WTC11 (cell line): Measurements from ENCODE around the gene CACNA1E. TPM values are rescaled to one million over a fixed set of nuclear protein-coding genes. Genes with fewer than 3 reads are reported as not detected.

ENCODE experiments used
- ATAC-seq: fragments of 200-7000 bp; cut with Tn5 transposase; 2 replicates; pipeline ENCODE4 v1.10.0; 2021; ENCODE audit warnings: mild to moderate bottlenecking, moderate library complexity
- CTCF ChIA-PET: fragments of 300-600 bp; sonication (Branson Sonifier 250); formaldehyde crosslinking; loops from one replicate; lab custom pipeline; 2021; ENCODE audit warnings: antibody characterized with exemption; lab: Charles Lee
- POLR2A ChIA-PET: fragments of 350-600 bp; sonication (Branson Sonifier 250); formaldehyde crosslinking; loops from one replicate; lab custom pipeline; 2021; ENCODE audit warnings: antibody characterized with exemption; lab: Charles Lee
- DNase-seq: peaks from one replicate; pipeline ENCODE4 v3.0.0; 2021; ENCODE audit warnings: low spot score
- H3K27ac Mint-ChIP-seq: 2 replicates; pipeline ENCODE4 v1.8.0; 2021; ENCODE audit warnings: mixed read lengths
- H3K27me3 Mint-ChIP-seq: 2 replicates; pipeline ENCODE4 v1.8.0; 2021; ENCODE audit warnings: low read depth, mild to moderate bottlenecking, moderate library complexity, mixed read lengths
- H3K36me3 Mint-ChIP-seq: 2 replicates; pipeline ENCODE4 v1.8.0; 2021; ENCODE audit warnings: mixed read lengths
- H3K4me1 Mint-ChIP-seq: 2 replicates; pipeline ENCODE4 v1.8.0; 2022; ENCODE audit warnings: mixed read lengths
- H3K4me3 Mint-ChIP-seq: 2 replicates; pipeline ENCODE4 v1.8.0; 2021; ENCODE audit warnings: mild to moderate bottlenecking, moderate library complexity, mixed read lengths
- H3K9me3 Mint-ChIP-seq: 2 replicates; pipeline ENCODE4 v1.8.0; 2021; ENCODE audit warnings: mixed read lengths
- ATF1 ChIP-seq: sonication (generic); formaldehyde crosslinking; IDR thresholded peaks from 2 replicates; pipeline ENCODE4 v1.8.1; 2023; ENCODE audit warnings: mild to moderate bottlenecking, moderate library complexity, missing genetic modification reagents
- CREM ChIP-seq: sonication (generic); formaldehyde crosslinking; IDR thresholded peaks from 2 replicates; pipeline ENCODE4 v1.8.1; 2022; ENCODE audit warnings: mild to moderate bottlenecking, missing genetic modification reagents, moderate library complexity
- E2F4 ChIP-seq: sonication (generic); formaldehyde crosslinking; IDR thresholded peaks from 2 replicates; pipeline ENCODE4 v1.8.1; 2022; ENCODE audit warnings: low read depth, mild to moderate bottlenecking, moderate library complexity, missing genetic modification reagents, borderline replicate concordance
- EMX1 ChIP-seq: fragments of 250-450 bp; sonication (Bioruptor Pico); IDR thresholded peaks from 2 replicates; pipeline ENCODE4 v1.8.0; 2021; ENCODE audit warnings: mild to moderate bottlenecking
- HMGA2 ChIP-seq: fragments of 250-450 bp; sonication (Bioruptor Pico); IDR thresholded peaks from 2 replicates; pipeline ENCODE4 v1.4.0; 2021; ENCODE audit warnings: mild to moderate bottlenecking, moderate library complexity
- HMGXB4 ChIP-seq: sonication (generic); formaldehyde crosslinking; IDR thresholded peaks from 2 replicates; pipeline ENCODE4 v1.8.1; 2023; ENCODE audit warnings: mild to moderate bottlenecking, moderate library complexity, missing genetic modification reagents
- IRF2 ChIP-seq: sonication (generic); formaldehyde crosslinking; IDR thresholded peaks from 2 replicates; pipeline ENCODE4 v1.8.0; 2022; ENCODE audit warnings: low read depth, missing genetic modification reagents, borderline replicate concordance
- JUN ChIP-seq: sonication (generic); formaldehyde crosslinking; IDR thresholded peaks from 2 replicates; pipeline ENCODE4 v1.8.0; 2023; ENCODE audit warnings: mild to moderate bottlenecking, missing genetic modification reagents
- KAT7 ChIP-seq: sonication (generic); formaldehyde crosslinking; IDR thresholded peaks from 2 replicates; pipeline ENCODE4 v1.8.1; 2023; ENCODE audit warnings: missing genetic modification reagents, mild to moderate bottlenecking, borderline replicate concordance
- MXD4 ChIP-seq: fragments of 250-450 bp; sonication (Bioruptor Pico); IDR thresholded peaks from 2 replicates; pipeline ENCODE4 v1.8.0; 2021; ENCODE audit warnings: mild to moderate bottlenecking, moderate library complexity, borderline replicate concordance
- PRDM15 ChIP-seq: sonication (generic); formaldehyde crosslinking; IDR thresholded peaks from 2 replicates; pipeline ENCODE4 v1.8.0; 2022; ENCODE audit warnings: missing genetic modification reagents
- PREB ChIP-seq: sonication (generic); formaldehyde crosslinking; IDR thresholded peaks from 2 replicates; pipeline ENCODE4 v1.8.1; 2022; ENCODE audit warnings: mild to moderate bottlenecking, missing genetic modification reagents, moderate library complexity, borderline replicate concordance
- RELA ChIP-seq: sonication (generic); formaldehyde crosslinking; IDR thresholded peaks from 2 replicates; pipeline ENCODE4 v1.8.1; 2022; ENCODE audit warnings: missing genetic modification reagents, mild to moderate bottlenecking, borderline replicate concordance
- RORB ChIP-seq: fragments of 250-450 bp; sonication (Bioruptor Pico); IDR thresholded peaks from 2 replicates; pipeline ENCODE4 v1.9.0; 2021; ENCODE audit warnings: mild to moderate bottlenecking
- SOX15 ChIP-seq: fragments of 250-450 bp; sonication (Bioruptor Pico); IDR thresholded peaks from 2 replicates; pipeline ENCODE4 v1.9.0; 2021; ENCODE audit warnings: mild to moderate bottlenecking
- TCF7 ChIP-seq: sonication (generic); formaldehyde crosslinking; IDR thresholded peaks from 2 replicates; pipeline ENCODE4 v1.8.0; 2022; ENCODE audit warnings: mild to moderate bottlenecking, low read depth, missing genetic modification reagents, moderate library complexity
- TEAD4 ChIP-seq: sonication (generic); formaldehyde crosslinking; IDR thresholded peaks from 2 replicates; pipeline ENCODE4 v1.8.0; 2022; ENCODE audit warnings: mild to moderate bottlenecking, missing genetic modification reagents
- TP53 ChIP-seq: sonication (generic); formaldehyde crosslinking; IDR thresholded peaks from 2 replicates; pipeline ENCODE4 v1.8.1; 2023; ENCODE audit warnings: mild to moderate bottlenecking, missing genetic modification reagents
- ZMAT4 ChIP-seq: fragments of 250-450 bp; sonication (Bioruptor Pico); IDR thresholded peaks from 2 replicates; pipeline ENCODE4 v1.9.0; 2021; ENCODE audit warnings: mild to moderate bottlenecking
- ZNF219 ChIP-seq: sonication (generic); formaldehyde crosslinking; IDR thresholded peaks from 2 replicates; pipeline ENCODE4 v1.8.0; 2023; ENCODE audit warnings: missing genetic modification reagents, mild to moderate bottlenecking, borderline replicate concordance
- ZNF671 ChIP-seq: fragments of 250-450 bp; sonication (Bioruptor Pico); IDR thresholded peaks from 2 replicates; pipeline ENCODE4 v1.8.0; 2021; ENCODE audit warnings: mild to moderate bottlenecking
- total RNA-seq: library from RNA; stranded (reverse); gene quantifications from 3 replicates; pipeline ENCODE4 v1.2.3, GENCODE V29; 2021

CACNA1E gene
- total RNA-seq, 1 experiment from 2014 or later: 0.63 TPM

- ChIA-PET POLR2A (no interaction called here), CTCF (no interaction called here)
- TF ChIP-seq CREM (CRISPR knock-in tag) (no peak), KAT7 (no peak), EMX1 (no peak), HMGA2 (CRISPR knock-in tag) (no peak), MXD4 (no peak), E2F4 (no peak), ZNF671 (CRISPR knock-in tag) (no peak), PREB (CRISPR knock-in tag) (no peak), ZMAT4 (CRISPR knock-in tag) (no peak), JUN (CRISPR knock-in tag) (no peak), RORB (CRISPR knock-in tag) (no peak), RELA (CRISPR knock-in tag) (no peak), IRF2 (CRISPR knock-in tag) (no peak)
- no peaks in the 10 kb centered on the region for H3K36me3 Mint-ChIP-seq
- no peaks in the 10 kb centered on the region for H3K9me3 Mint-ChIP-seq
- H3K27me3 Mint-ChIP-seq: peaks cover 56% of the 10 kb centered on the region
- ATAC-seq: no peak
- DNase-seq: no peak
- no peak overlapping the region for H3K27ac Mint-ChIP-seq
- peaks cover 24% of the 10 kb centered on the region for H3K4me1 Mint-ChIP-seq
- H3K4me3 Mint-ChIP-seq: no peak overlapping the region
Measured at GRCh38 chr1:181488866-181489265, 5.5 kb downstream of the CACNA1E start.

GRCh38 chr1:181490276-181490675 is 7.0 kb downstream of the CACNA1E start:
- no peak for ATAC-seq
- ChIA-PET CTCF (interaction anchor here (1.0 to 1.4 kb wide), 2 partner anchors 11 to 14 kb away, joined by 3 to 5 read pairs; no protein-coding TSS in a partner anchor), POLR2A (interaction anchor here (0.7 kb wide), 1 partner anchor 295 kb away, joined by 6 read pairs; no protein-coding TSS in a partner anchor)
- no peak overlapping the region for H3K27ac Mint-ChIP-seq
- H3K4me1 Mint-ChIP-seq: peaks cover 17% of the 10 kb centered on the region
- peaks cover 42% of the 10 kb centered on the region for H3K27me3 Mint-ChIP-seq
- TF ChIP-seq ZNF219 (CRISPR knock-in tag) (no peak), EMX1 (no peak), SOX15 (no peak), HMGXB4 (CRISPR knock-in tag) (no peak), TEAD4 (CRISPR knock-in tag) (no peak), ATF1 (CRISPR knock-in tag) (no peak)
- TF ChIP-seq, all 79 proteins: peak for 0
- no peaks in the 10 kb centered on the region for H3K9me3 Mint-ChIP-seq
- no peaks in the 10 kb centered on the region for H3K36me3 Mint-ChIP-seq
- H3K4me3 Mint-ChIP-seq: no peak overlapping the region
- DNase-seq: no peak

GRCh38 chr1:181490740-181491712 is 7.7 kb downstream of the CACNA1E start:
- ChIA-PET POLR2A (interaction anchor here (0.7 kb wide), 1 partner anchor 294 kb away, joined by 6 read pairs; no protein-coding TSS in a partner anchor), CTCF (interaction anchor here (1.4 kb wide), 1 partner anchor 12 kb away, joined by 5 read pairs; no protein-coding TSS in a partner anchor)
- peaks cover 34% of the 10 kb centered on the region for H3K27me3 Mint-ChIP-seq
- no peaks in the 10 kb centered on the region for H3K36me3 Mint-ChIP-seq
- H3K27ac Mint-ChIP-seq: no peak overlapping the region
- ATAC-seq (no peak), DNase-seq (no peak)
- no peak overlapping the region for H3K4me3 Mint-ChIP-seq
- H3K9me3 Mint-ChIP-seq: no peaks in the 10 kb centered on the region
- H3K4me1 Mint-ChIP-seq: peaks cover 10% of the 10 kb centered on the region
- TF ChIP-seq TCF7 (CRISPR knock-in tag): no peak
- no peak for TF ChIP-seq PRDM15 (CRISPR knock-in tag)
- TF ChIP-seq PREB (CRISPR knock-in tag): no peak
- TF ChIP-seq TP53 (CRISPR knock-in tag): no peak
